Loucy (cell line): Measurements from ENCODE around the gene PLEKHG4B.
A peak's percentile ranks its signal among the peaks of the same experiment; 100 is the strongest.
"Not testable (repeated sequence)": the region's sequence is repeated elsewhere in the genome, so short reads cannot be mapped to it uniquely, and the experiment has no call there.

ENCODE experiments used
- H2AFZ ChIP-seq: fragments of 200-600 bp; sonication (generic); 2 replicates; pipeline ENCODE4 v1.6.0; 2016; ENCODE audit warnings: antibody characterized with exemption, mild to moderate bottlenecking, low read length, moderate library complexity
- H3F3A ChIP-seq: fragments of 200-600 bp; 2 replicates; pipeline ENCODE4 v1.6.0; 2016; ENCODE audit warnings: antibody characterized with exemption, low read depth, mild to moderate bottlenecking
- H3K27me3 ChIP-seq: fragments of 200-600 bp; sonication (generic); 2 replicates; pipeline ENCODE4 v1.6.1; 2014; ENCODE audit warnings: low read length, mild to moderate bottlenecking; ENCODE audit not compliant: insufficient read depth, poor library complexity, severe bottlenecking
- H3K36me3 ChIP-seq: fragments of 200-600 bp; sonication (generic); 2 replicates; pipeline ENCODE4 v1.6.1; 2016; ENCODE audit warnings: low read length; ENCODE audit not compliant: insufficient read depth
- H3K4me1 ChIP-seq: fragments of 200-600 bp; sonication (generic); 2 replicates; pipeline ENCODE4 v1.5.1; 2014; ENCODE audit warnings: low read length, mild to moderate bottlenecking; ENCODE audit not compliant: insufficient read depth, poor library complexity, severe bottlenecking
- H3K4me2 ChIP-seq: fragments of 200-600 bp; sonication (generic); 2 replicates; pipeline ENCODE4 v1.6.0; 2014; ENCODE audit warnings: antibody characterized with exemption, low read length, low read depth, mild to moderate bottlenecking; ENCODE audit not compliant: poor library complexity, severe bottlenecking
- H3K4me3 ChIP-seq: fragments of 200-600 bp; sonication (generic); 2 replicates; pipeline ENCODE4 v1.5.1; 2014; ENCODE audit warnings: low read length, mild to moderate bottlenecking, mixed read lengths; ENCODE audit not compliant: poor library complexity, severe bottlenecking
- H3K79me2 ChIP-seq: fragments of 200-600 bp; sonication (generic); 2 replicates; pipeline ENCODE4 v1.6.1; 2014; ENCODE audit warnings: low read length; ENCODE audit not compliant: insufficient read depth
- H3K9ac ChIP-seq: fragments of 200-600 bp; sonication (generic); 2 replicates; pipeline ENCODE4 v1.6.0; 2014; ENCODE audit warnings: mild to moderate bottlenecking, low read depth, low read length, moderate library complexity; ENCODE audit not compliant: poor library complexity, severe bottlenecking
- H3K9me2 ChIP-seq: fragments of 200-600 bp; sonication (generic); replicated peaks from 2 replicates; pipeline ENCODE4 v1.6.1; 2016; ENCODE audit warnings: low read depth, low read length, mixed read lengths
- H3K9me3 ChIP-seq: fragments of 200-600 bp; sonication (generic); 2 replicates; pipeline ENCODE4 v1.6.1; 2014; ENCODE audit warnings: mild to moderate bottlenecking, antibody characterized with exemption, low read length, low read depth; ENCODE audit not compliant: insufficient read depth
- H4K20me1 ChIP-seq: fragments of 200-600 bp; sonication (generic); 2 replicates; pipeline ENCODE4 v1.6.0; 2014; ENCODE audit warnings: antibody characterized with exemption, low read length, mild to moderate bottlenecking; ENCODE audit not compliant: insufficient read depth, poor library complexity, severe bottlenecking
- CTCF ChIP-seq: fragments of 200-600 bp; sonication (generic); conservative IDR thresholded peaks from 2 replicates; pipeline ENCODE4 v1.5.1; 2014; ENCODE audit warnings: mild to moderate bottlenecking, antibody characterized with exemption, low read length
- EZH2phosphoT487 ChIP-seq: fragments of 200-600 bp; IDR thresholded peaks from 2 replicates; pipeline ENCODE4 v1.6.1; 2018; ENCODE audit warnings: antibody characterized with exemption, mild to moderate bottlenecking, moderate library complexity, borderline replicate concordance

PLEKHG4B gene

GRCh38 chr5:207599-207998 is 115.6 kb downstream of the PLEKHG4B start:
- peaks cover 22% of the 10 kb centered on the region for H4K20me1 ChIP-seq

GRCh38 chr5:208449-209114 is 116.6 kb downstream of the PLEKHG4B start:
- H4K20me1 ChIP-seq = peaks cover 22% of the 10 kb centered on the region

More at GRCh38 chr5:207599-207998, 115.6 kb downstream of the PLEKHG4B start:
- H3K4me2 ChIP-seq = peak overlapping the region; percentile 9
- H3K79me2 ChIP-seq = peaks cover 41% of the 10 kb centered on the region
- TF ChIP-seq EZH2phosphoT487 = no peak
- TF ChIP-seq CTCF = no peak
- H3K27me3 ChIP-seq = no peaks in the 10 kb centered on the region
- H3K9me2 ChIP-seq = no peaks in the 10 kb centered on the region
- H3K9me3 ChIP-seq = no peaks in the 10 kb centered on the region
- no peaks in the 10 kb centered on the region for H3F3A ChIP-seq
- no peak overlapping the region for H2AFZ ChIP-seq
- H3K4me3 ChIP-seq = no peak overlapping the region
- no peak overlapping the region for H3K9ac ChIP-seq
- peaks cover 27% of the 10 kb centered on the region for H3K4me1 ChIP-seq
- peaks cover 35% of the 10 kb centered on the region; the same call in 1 of the 2 replicates for H3K36me3 ChIP-seq

GRCh38 chr5:213803-214395 is 121.9 kb downstream of the PLEKHG4B start:
- Histone ChIP-seq H3F3A (no peaks in the 10 kb centered on the region), H3K9ac (peak overlapping the region; percentile 20)

More at GRCh38 chr5:208449-209114, 116.6 kb downstream of the PLEKHG4B start:
- Histone ChIP-seq H3K27me3 (no peaks in the 10 kb centered on the region), H3K4me2 (peak overlapping the region; percentile 9), H3K9ac (no peak overlapping the region), H3F3A (no peaks in the 10 kb centered on the region), H3K4me3 (no peak overlapping the region), H2AFZ (no peak overlapping the region), H3K36me3 (peaks cover 30% of the 10 kb centered on the region; the same call in 1 of the 2 replicates), H3K4me1 (peaks cover 28% of the 10 kb centered on the region), H3K9me3 (no peaks in the 10 kb centered on the region), H3K9me2 (no peaks in the 10 kb centered on the region), H3K79me2 (peaks cover 44% of the 10 kb centered on the region)
- no peak for TF ChIP-seq EZH2phosphoT487
- no peak for TF ChIP-seq CTCF

DNA sequence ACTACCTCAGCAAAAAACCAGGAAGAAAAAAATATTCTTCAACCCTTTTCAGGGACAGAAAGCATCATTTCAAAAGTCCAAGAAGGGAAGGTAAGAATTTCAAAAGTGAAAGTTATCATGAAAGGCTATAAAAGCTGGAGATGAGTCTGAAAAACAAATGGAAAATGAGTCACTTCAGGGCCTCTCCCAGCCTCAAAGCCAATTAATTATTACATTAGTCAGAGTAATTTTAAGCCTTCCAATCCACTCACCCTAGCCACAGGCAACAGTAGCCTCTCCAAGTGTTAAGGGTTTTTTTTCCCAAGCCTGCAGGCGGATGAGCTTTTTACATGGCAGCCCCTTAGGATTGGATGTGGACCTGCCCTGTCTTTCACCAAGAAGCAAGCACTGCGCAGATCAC is 123.3 kb downstream of the PLEKHG4B start:
- H3K4me1 ChIP-seq = peaks cover 26% of the 10 kb centered on the region

More at GRCh38 chr5:213803-214395, 121.9 kb downstream of the PLEKHG4B start:
- Histone ChIP-seq H3K27me3 (peaks cover 6% of the 10 kb centered on the region), H3K79me2 (peaks cover 59% of the 10 kb centered on the region), H3K9me3 (no peaks in the 10 kb centered on the region), H2AFZ (no peak overlapping the region), H4K20me1 (peaks cover 17% of the 10 kb centered on the region), H3K4me1 (peaks cover 29% of the 10 kb centered on the region), H3K4me2 (peak overlapping the region; percentile 89), H3K4me3 (peak overlapping the region; percentile 25), H3K9me2 (no peaks in the 10 kb centered on the region), H3K36me3 (peaks cover 9% of the 10 kb centered on the region; the same call in 1 of the 2 replicates)
- TF ChIP-seq CTCF = no peak
- no peak for TF ChIP-seq EZH2phosphoT487

DNA sequence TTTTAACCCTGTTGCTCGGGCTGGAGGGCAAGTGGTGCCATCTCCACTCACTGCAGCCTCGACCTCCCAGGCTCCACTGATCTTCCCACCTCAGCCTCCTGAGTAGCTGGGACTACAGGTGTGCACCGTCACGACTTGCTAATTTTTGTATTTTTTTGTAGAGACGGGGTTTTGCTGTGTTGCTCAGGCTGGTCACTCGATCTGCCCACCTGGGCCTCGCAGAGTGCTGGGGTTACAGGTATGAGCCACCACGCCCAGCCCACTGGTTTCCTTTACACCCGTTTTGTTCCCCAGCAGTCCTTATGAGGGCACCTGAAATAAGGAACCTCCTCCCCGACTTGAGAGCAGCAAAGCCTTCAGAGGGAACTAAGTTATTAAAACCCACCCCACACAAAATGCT is 124.1 kb downstream of the PLEKHG4B start:
- H3F3A ChIP-seq, H2AFZ ChIP-seq, H3K9me3 ChIP-seq, H3K9me2 ChIP-seq, H3K36me3 ChIP-seq, H3K27me3 ChIP-seq: not testable (repeated sequence)
- peaks cover 29% of the 10 kb centered on the region for H3K4me1 ChIP-seq
- H3K9ac ChIP-seq = peak overlapping the region; percentile 56
- H3K79me2 ChIP-seq = peaks cover 69% of the 10 kb centered on the region
- peaks cover 28% of the 10 kb centered on the region for H4K20me1 ChIP-seq
- H3K4me2 ChIP-seq = peak overlapping the region; percentile 89
- H3K4me3 ChIP-seq = peak overlapping the region; percentile 67

More for the DNA sequence above, 123.3 kb downstream of the PLEKHG4B start:
- H3K36me3 ChIP-seq, H3K9me2 ChIP-seq, H3K9me3 ChIP-seq, H2AFZ ChIP-seq, H3K27me3 ChIP-seq, H3F3A ChIP-seq: not testable (repeated sequence)
- peaks cover 23% of the 10 kb centered on the region for H4K20me1 ChIP-seq
- peaks cover 63% of the 10 kb centered on the region for H3K79me2 ChIP-seq
- H3K9ac ChIP-seq = peak overlapping the region; percentile 56
- H3K4me2 ChIP-seq = peak overlapping the region; percentile 89
- H3K4me3 ChIP-seq = peak overlapping the region; percentile 67
